SHP77 treated with DMSO at 0.1 percent for 48 hours (cell line): ENCODE measurements around the gene THADA.
A peak's percentile ranks its signal among the peaks of the same experiment; 100 is the strongest.

Source experiments
- DNase-seq: peaks from one replicate; lab custom pipeline; 2025; lab: John Stamatoyannopoulos, UW

THADA gene

DNA sequence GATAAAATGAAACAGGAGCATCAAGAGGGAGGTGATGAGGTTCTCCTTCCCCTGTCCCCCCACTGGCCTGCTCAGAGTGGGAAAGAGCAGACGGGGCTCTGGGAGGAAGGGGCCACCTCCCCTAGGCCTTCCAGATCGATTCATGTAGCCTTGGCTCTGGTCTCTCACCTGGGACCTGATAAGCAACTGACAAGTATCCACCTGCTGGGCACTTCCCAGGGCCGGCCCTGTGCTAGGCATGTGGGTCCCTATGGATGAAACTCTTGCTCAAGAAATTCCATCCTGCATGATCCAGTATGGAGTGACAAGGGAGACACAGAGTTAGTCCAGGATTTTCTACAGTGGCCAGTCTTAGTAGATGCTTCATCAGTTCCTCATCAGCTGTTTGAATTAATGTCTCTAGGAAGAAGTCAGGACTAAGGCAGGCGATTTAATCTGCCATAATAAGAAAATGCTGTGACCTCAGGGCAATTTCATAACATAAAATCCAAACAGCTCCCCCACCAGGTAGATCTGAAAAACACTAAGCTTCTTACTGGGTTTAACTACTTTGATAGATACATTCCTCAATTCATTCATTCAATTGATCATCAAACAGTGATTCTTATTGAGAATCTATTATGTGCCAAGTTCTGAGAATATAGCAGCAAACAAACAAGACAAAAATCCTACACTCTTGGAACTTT lies 324.8 kb downstream of the THADA start:
- DNase-seq, result no peak

- no peak for DNase-seq
Observed at GRCh38 chr2:43270461-43270860, 325.4 kb downstream of the THADA start.

GRCh38 chr2:43269706-43270105 lies 326.1 kb downstream of the THADA start:
- DNase-seq, result peak; percentile 52

GRCh38 chr2:43269074-43269572 lies 326.7 kb downstream of the THADA start:
- peak; percentile 94 for DNase-seq

DNA sequence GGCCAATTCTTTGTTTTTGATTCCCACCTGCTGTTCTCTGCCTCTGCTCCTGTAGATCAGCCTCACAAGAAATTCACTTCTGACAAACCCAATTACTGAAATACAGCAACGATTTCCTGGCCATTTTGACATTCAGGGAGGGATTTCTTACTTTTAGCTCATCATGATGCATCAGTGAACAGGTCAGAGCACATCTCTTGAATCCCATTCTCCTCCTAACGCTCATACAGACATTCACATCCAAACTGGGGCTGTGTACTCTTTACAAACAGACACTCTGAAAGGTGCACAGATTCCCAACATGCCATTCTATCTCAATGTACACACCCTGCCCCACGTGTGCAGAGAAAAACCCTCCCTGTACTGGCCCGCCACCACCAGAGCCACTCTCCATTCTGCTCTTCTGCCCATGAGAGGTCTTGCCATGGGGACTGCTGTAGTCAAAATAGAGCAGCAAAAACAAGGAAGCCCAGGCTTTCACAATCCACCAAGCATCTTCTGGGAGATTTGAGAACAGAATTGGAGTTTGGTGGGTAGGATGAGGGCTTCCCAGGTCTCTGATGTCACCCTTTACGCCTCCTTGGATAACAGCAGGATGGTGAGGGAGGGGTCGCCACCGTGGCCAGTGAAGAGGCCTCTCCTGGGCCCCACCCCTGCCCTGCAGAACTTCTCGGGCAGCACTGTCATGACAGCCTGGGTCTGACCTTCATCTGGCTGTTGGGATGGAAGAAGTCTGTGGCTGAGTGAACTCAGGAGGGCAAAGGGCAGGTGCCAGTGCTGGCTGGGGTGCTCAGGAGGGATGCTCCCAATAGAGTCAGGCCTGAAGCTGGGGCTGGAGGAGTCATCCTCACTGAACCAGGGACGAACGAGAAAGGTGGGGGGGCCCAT lies 327.5 kb downstream of the THADA start:
- no peak for DNase-seq

GRCh38 chr2:43267381-43267780 lies 328.5 kb downstream of the THADA start:
- no peak for DNase-seq

DNA sequence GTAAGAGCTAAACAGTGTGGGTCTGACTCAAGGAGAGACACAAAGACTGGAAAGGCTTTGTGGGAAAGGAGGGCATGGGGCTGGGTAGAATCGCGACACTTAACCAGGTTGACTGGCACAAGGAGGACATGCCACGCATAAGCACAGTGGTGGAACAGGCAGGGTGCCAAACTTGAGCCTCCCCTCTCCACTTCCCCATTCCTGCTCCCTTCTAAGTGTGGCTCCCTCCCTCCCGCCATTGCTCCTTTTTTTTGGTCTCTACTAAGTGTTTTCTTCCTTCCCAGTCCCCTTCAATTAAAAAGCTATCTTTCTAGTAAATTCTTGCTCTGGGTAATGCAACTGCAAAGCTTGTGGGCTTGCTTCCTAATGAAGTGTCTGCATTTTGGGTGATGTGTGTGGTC lies 329.1 kb downstream of the THADA start:
- DNase-seq, result no peak

- no peak for DNase-seq
Observed at GRCh38 chr2:43265421-43265820, 330.4 kb downstream of the THADA start.

DNA sequence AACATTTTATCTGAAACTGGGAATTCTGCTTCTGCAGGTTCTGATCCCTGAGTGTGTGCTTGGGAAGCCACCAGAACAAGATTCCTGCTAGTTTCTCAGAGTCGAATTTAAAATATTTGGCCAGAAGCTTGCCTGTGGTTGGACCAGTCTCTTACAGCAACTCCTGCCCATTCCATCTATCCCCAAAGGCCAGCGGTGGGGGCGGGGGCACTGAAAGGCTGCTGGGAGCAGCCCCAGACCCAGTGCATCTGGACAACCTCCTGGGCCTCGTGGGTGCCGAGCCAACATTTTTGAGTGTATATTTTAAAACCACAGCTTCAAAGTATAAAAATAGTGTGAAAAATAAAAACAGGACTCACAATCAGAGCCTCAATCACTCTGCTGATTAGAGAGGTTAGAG lies 330.8 kb downstream of the THADA start:
- DNase-seq, result no peak

DNA sequence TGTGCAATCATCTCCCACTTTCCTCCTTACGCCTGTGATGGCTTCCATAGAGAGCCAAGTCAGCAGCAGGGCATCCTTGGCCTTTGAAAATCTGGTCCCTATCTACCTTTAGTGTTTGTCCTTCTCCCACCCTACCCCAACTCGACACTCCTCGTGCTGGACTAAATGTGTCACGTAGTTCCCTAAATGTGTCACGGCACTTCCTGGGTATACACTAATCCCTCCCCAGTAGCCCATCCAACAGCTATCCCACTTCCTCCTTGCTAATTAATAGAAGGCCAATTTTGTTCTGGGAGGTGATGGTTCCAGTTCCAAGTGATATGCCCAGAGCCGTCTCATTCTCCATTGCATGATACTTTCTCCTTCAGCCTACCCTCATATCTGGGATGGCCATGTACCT lies 332.9 kb downstream of the THADA start:
- no peak for DNase-seq

DNA sequence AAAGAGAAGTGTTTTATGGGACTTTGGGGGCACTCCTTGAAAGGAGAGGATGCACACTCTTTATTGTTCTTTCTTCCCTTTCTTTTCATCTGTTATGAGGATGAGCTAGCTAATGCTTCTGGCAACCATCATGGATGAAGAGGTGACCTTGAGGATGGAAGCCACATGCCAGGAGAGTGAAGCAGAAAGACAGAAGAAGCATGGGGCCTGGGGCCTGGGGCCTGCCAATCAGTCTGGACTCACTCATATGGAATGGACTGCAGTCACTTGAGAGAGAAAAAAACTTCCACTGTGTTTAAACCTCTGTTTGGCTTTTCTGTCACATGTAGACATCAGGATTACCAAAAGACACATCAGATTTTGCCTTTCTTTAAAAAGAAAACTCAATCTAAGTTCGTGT lies 333.6 kb downstream of the THADA start:
- DNase-seq, result no peak

DNA sequence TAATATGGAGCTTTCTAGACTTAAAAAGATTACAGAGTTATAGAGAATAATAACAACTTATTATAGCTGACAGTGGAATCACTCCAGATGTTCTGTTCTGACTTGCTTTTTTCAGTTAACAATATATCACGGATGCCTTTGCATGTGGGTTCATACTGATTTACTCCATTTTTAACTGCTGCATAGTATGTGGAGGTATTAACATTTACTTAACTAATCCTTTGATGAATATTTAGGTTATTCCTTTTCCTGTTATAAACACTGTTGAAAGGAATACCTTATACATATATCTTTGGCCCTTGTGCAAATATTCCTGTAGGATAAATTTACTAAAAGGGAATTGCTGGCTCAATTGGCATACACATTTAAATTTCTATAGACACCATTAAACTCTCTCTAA lies 336.3 kb downstream of the THADA start:
- DNase-seq, result no peak

DNA sequence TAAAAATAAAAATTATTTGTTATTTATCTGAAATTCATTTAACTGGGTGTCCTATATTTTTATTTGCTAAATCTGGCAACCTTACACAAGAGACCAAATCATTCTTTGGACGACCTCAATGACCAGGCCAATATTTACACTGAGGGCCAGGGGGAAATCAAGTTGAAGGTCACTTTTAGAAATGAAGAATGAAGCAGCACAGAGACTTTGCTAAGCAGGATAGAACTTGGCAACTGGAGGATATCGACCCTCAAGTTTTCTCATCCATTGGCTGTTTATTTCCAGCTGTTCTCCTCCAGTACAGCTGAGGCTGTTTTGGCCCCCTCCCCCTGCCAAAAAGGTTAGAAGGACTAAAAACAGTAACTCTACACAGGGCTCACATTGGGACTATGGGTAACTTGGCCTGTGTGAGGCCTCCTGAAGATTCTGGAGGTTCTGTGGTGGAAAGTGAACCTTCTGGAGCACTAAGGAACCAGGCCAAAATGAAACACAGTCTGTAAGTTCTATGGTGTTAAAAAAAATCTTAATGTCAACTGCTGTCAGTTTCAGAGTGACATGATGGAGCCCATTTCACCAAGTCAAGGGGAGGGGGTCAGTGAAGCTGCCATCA lies 337.2 kb downstream of the THADA start:
- no peak for DNase-seq

DNA sequence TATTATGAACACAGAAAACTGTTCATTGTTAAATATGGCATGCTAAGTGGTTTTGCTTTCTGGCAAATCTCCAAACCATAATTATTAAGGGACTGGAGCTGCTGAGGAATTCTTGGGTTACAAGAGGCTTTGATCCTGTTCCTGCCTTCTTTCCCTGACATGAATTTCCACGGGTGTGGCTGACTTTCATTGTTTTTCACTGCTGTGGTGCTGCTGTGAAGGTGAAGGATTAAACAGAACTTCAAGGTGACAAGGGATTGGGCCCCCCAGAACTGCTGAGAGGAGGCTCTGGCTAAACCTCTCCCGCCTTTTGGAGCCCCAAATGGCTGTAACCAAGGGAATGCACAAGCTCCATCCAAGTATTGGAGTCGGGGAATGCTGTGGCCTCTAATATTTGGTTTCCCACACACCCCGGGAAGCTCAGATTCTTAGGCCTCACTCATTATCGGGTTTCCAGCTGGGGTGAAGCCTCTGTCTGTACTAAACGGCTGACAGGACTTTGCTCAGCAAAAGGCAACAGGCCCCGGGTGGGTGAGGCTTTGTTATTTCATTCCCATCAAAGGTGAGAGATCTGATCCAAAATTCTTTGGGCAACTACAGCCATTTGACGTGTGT lies 340.4 kb downstream of the THADA start:
- DNase-seq, result no peak

DNA sequence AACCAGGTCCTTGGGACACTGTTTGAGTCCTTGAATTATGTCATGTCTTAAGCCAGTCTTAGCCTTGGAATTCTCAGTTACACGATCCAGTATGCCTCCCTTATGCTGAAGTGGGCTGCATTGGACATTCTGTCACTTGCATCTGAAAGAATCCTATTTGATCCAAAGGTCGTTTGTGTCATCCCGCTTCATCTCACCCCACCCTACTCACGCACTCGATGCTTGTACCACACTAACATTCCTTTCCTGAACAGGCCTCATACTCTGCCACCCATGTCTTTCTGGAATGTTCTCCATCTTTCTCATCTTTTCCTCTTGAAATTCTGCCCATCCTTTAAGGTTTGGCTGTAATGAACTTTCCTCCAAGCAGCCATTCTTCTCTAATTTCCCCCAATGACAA lies 341.5 kb downstream of the THADA start:
- no peak for DNase-seq

DNA sequence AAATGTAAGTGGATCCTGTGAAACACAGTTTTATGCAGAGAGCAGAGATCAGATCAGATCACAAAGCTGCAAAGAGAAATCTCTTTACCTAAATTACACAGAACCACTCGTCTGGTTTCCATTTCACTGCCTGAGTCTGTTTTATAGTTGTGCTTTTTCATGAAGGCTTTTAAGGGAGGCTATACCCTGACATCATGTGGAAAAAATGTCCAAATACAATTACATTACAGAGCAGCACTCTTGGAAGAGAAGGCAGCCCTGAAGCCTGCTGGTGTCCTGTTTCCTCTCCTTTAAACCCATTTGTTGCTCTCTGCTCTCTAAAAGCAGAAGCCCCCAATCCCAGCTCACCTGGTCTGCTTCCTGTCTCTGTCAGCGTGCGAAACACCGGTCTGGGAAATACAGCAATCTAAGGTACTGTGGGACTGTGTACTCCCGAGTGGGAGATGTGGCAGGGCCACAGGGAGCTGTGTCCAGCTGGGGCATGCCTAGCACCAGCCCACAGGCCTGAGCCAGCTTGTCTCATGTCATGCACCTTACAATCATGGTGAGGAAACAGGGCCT lies 344.6 kb downstream of the THADA start:
- no peak for DNase-seq

DNA sequence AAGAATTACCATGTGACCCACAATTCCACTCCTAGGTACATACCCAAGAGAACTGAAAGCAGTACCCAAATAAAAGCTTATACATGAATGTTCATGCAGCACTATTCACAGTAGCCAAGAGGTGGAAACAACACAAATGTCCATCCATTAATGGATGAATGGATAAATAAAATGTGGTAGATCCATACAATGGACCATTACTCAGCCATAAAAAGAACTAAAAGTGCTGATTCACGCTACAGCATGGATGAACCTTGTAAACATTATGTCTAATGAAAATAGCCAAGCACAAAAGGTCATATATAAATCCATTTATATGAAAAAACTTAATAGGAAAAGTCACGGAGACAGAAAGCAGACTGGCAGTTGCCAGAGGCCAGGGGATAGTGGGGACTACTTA lies 345.8 kb downstream of the THADA start:
- no peak for DNase-seq

DNA sequence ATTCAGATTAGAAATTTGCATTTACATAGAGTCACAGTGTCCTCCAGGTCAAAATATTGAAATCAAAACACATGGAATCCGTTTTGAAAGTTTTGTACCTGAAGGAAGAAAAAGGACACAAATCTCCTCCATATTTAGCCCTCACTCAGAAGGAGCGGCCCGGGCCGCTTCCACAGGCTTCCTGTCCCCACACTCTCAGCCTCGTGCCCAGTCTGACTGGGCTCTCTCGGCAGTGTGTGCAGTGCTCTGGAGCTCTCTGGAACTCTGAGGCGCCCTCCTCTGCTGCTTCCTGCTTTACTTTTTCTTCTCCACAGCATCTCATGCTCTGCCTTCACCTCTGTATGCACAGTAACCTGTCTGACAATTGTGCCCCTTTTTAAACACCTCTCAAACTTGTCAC lies 347.2 kb downstream of the THADA start:
- DNase-seq, result no peak

DNA sequence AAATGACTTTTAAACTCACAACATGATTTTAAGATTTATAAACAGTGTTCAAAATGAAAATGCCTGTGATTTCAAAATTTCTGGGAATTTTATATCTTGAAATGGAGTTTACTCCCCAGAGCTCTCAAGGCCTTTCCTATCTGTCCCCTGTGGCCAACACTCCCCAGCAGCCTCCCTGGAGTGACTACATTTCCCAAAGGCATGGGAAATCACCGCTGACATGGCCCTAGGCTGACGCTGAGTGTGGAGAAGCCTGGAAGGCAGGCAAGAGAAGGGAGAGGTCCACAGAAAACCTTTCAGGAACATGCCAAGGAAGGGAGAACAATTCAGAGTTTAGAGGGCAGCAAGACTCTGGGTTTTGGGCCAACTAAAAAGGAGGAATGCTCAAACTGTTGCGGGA lies 349.2 kb downstream of the THADA start:
- DNase-seq, result no peak

GRCh38 chr2:43241558-43241957 lies 354.3 kb downstream of the THADA start:
- no peak for DNase-seq

DNA sequence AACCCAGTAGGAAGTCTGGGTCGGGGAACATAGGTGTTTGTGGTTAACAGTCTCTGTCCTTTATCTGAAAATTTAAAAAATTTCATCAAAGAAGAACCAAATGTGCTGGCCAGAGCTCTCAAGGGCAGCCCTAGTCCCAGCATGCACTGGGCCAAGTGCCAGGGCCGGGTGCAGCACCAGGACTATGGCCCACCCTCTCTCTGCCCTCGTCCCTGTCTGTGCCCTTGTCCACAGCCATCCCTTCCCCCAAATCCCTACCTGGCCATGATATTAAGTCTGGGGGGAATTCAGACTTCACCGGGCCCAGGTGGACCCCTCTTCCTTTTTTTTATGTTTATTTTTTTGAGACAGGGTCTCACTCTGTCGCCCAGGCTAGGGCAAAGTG lies 355.1 kb downstream of the THADA start:
- no peak for DNase-seq
